Measurements from ENCODE around the gene BCKDHB. TPM values are rescaled to one million over a fixed set of nuclear protein-coding genes. Genes with fewer than 3 reads are reported as not detected.

Gene BCKDHB
- total and polyA plus RNA-seq, 2 donors (not counting 3 experiments of a cell fraction or from before 2014, with no cell fraction given): 5.6 to 12.2 TPM

- Histone ChIP-seq H3K36me3 (ENCODE audit: control insufficient read depth in 2 of 2, extremely low read depth in 1 of 2, insufficient read depth in 2 of 2, low read length in 2 of 2) (no peaks in the 10 kb centered on the region), H3K4me3 (replicated peaks in 1 of 3; ENCODE audit: insufficient read depth in 1 of 3, low read depth in 1 of 3, low read length in 3 of 3) (no peak overlapping the region), H3K4me2 (ENCODE audit: insufficient read depth, low read length) (no peak overlapping the region), H3K9me3 (replicated peaks; ENCODE audit: control insufficient read depth, insufficient read depth, low read length) (no peaks in the 10 kb centered on the region), H3K27me3 (ENCODE audit: control insufficient read depth in 2 of 2, insufficient read depth in 2 of 2, low read length in 2 of 2) (no peaks in the 10 kb centered on the region), H3K27ac (ENCODE audit: insufficient read depth, low read depth, low read length) (no peak overlapping the region), H3K9ac (replicated peaks; ENCODE audit: extremely low read depth, insufficient read depth, low read length) (no peak overlapping the region), H3K9me1 (replicated peaks; ENCODE audit: control insufficient read depth, extremely low read depth, insufficient read depth, low read length) (no peaks in the 10 kb centered on the region), H3K79me2 (ENCODE audit: control insufficient read depth, insufficient read depth, low read length) (no peaks in the 10 kb centered on the region), H3K4me1 (ENCODE audit: control insufficient read depth, extremely low read depth, insufficient read depth, low read length) (peaks cover 7% of the 10 kb centered on the region), H4K20me1 (replicated peaks; ENCODE audit: control insufficient read depth, extremely low read depth, insufficient read depth, low read length) (no peaks in the 10 kb centered on the region), H2AFZ (ENCODE audit: low read depth, low read length) (no peak overlapping the region)
- POLR2A ChIA-PET: no interaction called here
- DNase-seq (ENCODE audit: low read depth, low spot score) (peak; percentile 58), FAIRE-seq (peak; percentile 59)
- no peak for TF ChIP-seq JUN (IDR thresholded peaks at IDR 0.05; ENCODE audit: borderline replicate concordance, insufficient read depth, insufficient read length, low read depth)
- TF ChIP-seq MAX (IDR thresholded peaks at IDR 0.05; ENCODE audit: insufficient read depth, insufficient read length): no peak
- TF ChIP-seq, protein P1, sequence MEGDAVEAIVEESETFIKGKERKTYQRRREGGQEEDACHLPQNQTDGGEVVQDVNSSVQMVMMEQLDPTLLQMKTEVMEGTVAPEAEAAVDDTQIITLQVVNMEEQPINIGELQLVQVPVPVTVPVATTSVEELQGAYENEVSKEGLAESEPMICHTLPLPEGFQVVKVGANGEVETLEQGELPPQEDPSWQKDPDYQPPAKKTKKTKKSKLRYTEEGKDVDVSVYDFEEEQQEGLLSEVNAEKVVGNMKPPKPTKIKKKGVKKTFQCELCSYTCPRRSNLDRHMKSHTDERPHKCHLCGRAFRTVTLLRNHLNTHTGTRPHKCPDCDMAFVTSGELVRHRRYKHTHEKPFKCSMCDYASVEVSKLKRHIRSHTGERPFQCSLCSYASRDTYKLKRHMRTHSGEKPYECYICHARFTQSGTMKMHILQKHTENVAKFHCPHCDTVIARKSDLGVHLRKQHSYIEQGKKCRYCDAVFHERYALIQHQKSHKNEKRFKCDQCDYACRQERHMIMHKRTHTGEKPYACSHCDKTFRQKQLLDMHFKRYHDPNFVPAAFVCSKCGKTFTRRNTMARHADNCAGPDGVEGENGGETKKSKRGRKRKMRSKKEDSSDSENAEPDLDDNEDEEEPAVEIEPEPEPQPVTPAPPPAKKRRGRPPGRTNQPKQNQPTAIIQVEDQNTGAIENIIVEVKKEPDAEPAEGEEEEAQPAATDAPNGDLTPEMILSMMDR (IDR thresholded peaks at IDR 0.05; ENCODE audit: extremely low read depth in 1 of 2, insufficient read depth in 1 of 2, low read depth in 1 of 2, low read length in 2 of 2): peak; percentile 39 to 45
- no TSS peak for BruUV-seq (replicated peaks)
- intact Hi-C loops (cut with micrococcal nuclease): loop anchor here (1.0 to 5.0 kb wide), 5 partner anchors 82 to 1620 kb away; no protein-coding TSS in a partner anchor
- CTCF ChIA-PET: interaction anchor here (1.0 to 1.1 kb wide), 2 partner anchors 186 to 1908 kb away, joined by 3 read pairs; no protein-coding TSS in a partner anchor
- dilution Hi-C loops (cut with MboI; ENCODE audit: extremely low pct_ligation_motif_present, low sequenced_read_pairs): no loop called here
These were observed 26.5 kb downstream of the BCKDHB start for GRCh38 chr6:80133020-80133419.

GRCh38 chr6:80134065-80134464 is 27.6 kb downstream of the BCKDHB start:
- Histone ChIP-seq H4K20me1 (replicated peaks; ENCODE audit: control insufficient read depth, extremely low read depth, insufficient read depth, low read length) (no peaks in the 10 kb centered on the region), H3K27me3 (ENCODE audit: control insufficient read depth in 2 of 2, insufficient read depth in 2 of 2, low read length in 2 of 2) (no peaks in the 10 kb centered on the region), H2AFZ (ENCODE audit: low read depth, low read length) (no peak overlapping the region), H3K27ac (ENCODE audit: insufficient read depth, low read depth, low read length) (no peak overlapping the region), H3K79me2 (ENCODE audit: control insufficient read depth, insufficient read depth, low read length) (no peaks in the 10 kb centered on the region), H3K9me1 (replicated peaks; ENCODE audit: control insufficient read depth, extremely low read depth, insufficient read depth, low read length) (no peaks in the 10 kb centered on the region), H3K4me1 (ENCODE audit: control insufficient read depth, extremely low read depth, insufficient read depth, low read length) (no peaks in the 10 kb centered on the region), H3K4me2 (ENCODE audit: insufficient read depth, low read length) (no peak overlapping the region), H3K36me3 (ENCODE audit: control insufficient read depth in 2 of 2, extremely low read depth in 1 of 2, insufficient read depth in 2 of 2, low read length in 2 of 2) (no peaks in the 10 kb centered on the region), H3K9ac (replicated peaks; ENCODE audit: extremely low read depth, insufficient read depth, low read length) (no peak overlapping the region), H3K9me3 (replicated peaks; ENCODE audit: control insufficient read depth, insufficient read depth, low read length) (no peaks in the 10 kb centered on the region), H3K4me3 (replicated peaks in 1 of 3; ENCODE audit: insufficient read depth in 1 of 3, low read depth in 1 of 3, low read length in 3 of 3) (no peak overlapping the region)
- FAIRE-seq: no peak
- CTCF ChIA-PET: interaction anchor here (0.8 kb wide), 1 partner anchor 1872 kb away, joined by 4 read pairs; no protein-coding TSS in a partner anchor
- POLR2A ChIA-PET: no interaction called here
- BruUV-seq (replicated peaks): no TSS peak
- intact Hi-C loops (cut with micrococcal nuclease) (loop anchor here (5.0 kb wide), 1 partner anchor 1333 kb away; no protein-coding TSS in a partner anchor), dilution Hi-C loops (cut with MboI; ENCODE audit: extremely low pct_ligation_motif_present, low sequenced_read_pairs) (no loop called here)
- no peak for TF ChIP-seq GATA2 (IDR thresholded peaks at IDR 0.05; ENCODE audit: insufficient read depth, insufficient read length, low read depth, low read length)
- TF ChIP-seq MAX (IDR thresholded peaks at IDR 0.05; ENCODE audit: insufficient read depth, insufficient read length): no peak
- TF ChIP-seq EZH2 (IDR thresholded peaks at IDR 0.05; ENCODE audit: borderline replicate concordance, low read depth, low read length, severe bottlenecking): no peak
- no peak for TF ChIP-seq POLR2A (IDR thresholded peaks at IDR 0.05; ENCODE audit: low read depth, low read length)
- TF ChIP-seq, protein P1 (IDR thresholded peaks at IDR 0.05; ENCODE audit: extremely low read depth in 1 of 2, insufficient read depth in 1 of 2, low read depth in 1 of 2, low read length in 2 of 2): no peak
- TF ChIP-seq FOS (IDR thresholded peaks at IDR 0.05; ENCODE audit: borderline replicate concordance, insufficient read depth, low read length): no peak
- TF ChIP-seq JUN (IDR thresholded peaks at IDR 0.05; ENCODE audit: borderline replicate concordance, insufficient read depth, insufficient read length, low read depth): no peak
- no peak for TF ChIP-seq MYC (IDR thresholded peaks at IDR 0.05; ENCODE audit: low read depth, low read length)
- no peak for TF ChIP-seq POLR2AphosphoS5 (IDR thresholded peaks at IDR 0.05; ENCODE audit: insufficient read depth, low read depth, low read length)
- DNase-seq (ENCODE audit: low read depth, low spot score): no peak

Measured in endothelial cell of umbilical vein (primary cell).